RWPE1 (cell line): ENCODE data around the gene ANO6.

Source experiments
- CTCF ChIA-PET: fragments of 350-600 bp; sonication (Branson Sonifier 250); formaldehyde crosslinking; extraction: SDS; loops from one replicate; lab custom pipeline; 2021; lab: Yijun Ruan, JAX
- POLR2A ChIA-PET: fragments of 400-600 bp; formaldehyde crosslinking; extraction: SDS; loops from one replicate; lab custom pipeline; 2020; ENCODE audit warnings: antibody characterized with exemption; ENCODE audit not compliant: low non-redundant PET; lab: Yijun Ruan, JAX
- DNase-seq: peaks from one replicate; pipeline ENCODE4 v3.0.0; 2012; ENCODE audit warnings: low spot score
- H3K27ac ChIP-seq: fragments of 450-650 bp; 2 replicates; pipeline ENCODE4 v1.5.1; 2017
- CTCF ChIP-seq: fragments of 450-650 bp; conservative IDR thresholded peaks from 2 replicates; pipeline ENCODE4 v1.5.1; 2017; ENCODE audit warnings: low read depth, mild to moderate bottlenecking

The ANO6 gene

DNA sequence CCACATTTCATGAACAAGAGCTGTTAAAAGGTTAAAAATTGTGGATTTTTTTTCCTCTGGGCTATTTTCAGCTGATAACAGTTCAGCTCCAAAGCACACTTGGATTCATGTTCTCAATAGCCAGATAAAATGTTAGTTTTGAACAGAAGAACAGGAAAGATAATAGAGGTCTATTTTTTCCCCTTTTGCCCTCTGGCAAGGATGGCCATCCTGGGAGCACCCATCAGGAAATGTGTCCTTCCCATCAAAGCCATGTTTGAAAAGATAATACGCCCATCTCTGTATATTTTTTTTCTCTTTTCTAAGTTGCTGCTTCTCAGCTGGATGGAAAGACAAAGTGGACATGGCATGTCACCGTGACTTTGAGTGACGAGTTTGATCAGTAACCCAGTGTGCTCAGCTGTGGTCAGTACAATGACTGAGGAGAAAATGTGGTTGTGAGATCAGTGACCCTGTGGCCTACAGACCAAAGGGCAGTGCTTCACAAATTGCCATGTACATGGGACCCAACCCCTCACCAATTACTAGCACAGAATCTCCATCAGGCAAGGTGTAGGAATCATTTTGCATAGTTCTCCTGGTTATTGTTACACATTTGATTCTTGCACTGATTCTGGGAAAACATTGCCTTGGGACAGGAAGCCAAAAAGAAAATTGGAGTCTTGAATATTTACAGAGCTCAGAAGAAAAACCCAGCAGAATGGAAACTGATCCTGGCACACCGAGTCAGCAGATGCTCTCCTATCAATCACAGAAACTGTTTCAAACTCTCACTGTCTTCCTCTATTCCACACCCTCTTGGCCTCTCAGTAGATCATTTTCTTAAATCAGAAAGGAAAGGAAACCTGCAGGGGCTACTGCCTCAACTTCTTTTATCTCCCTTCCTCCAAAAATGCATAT is 64.3 kb downstream of the ANO6 start:
- no peak overlapping the region for H3K27ac ChIP-seq
- no peak for TF ChIP-seq CTCF
- no peak for DNase-seq
- POLR2A ChIA-PET: no interaction called here
- CTCF ChIA-PET: no interaction called here

DNA sequence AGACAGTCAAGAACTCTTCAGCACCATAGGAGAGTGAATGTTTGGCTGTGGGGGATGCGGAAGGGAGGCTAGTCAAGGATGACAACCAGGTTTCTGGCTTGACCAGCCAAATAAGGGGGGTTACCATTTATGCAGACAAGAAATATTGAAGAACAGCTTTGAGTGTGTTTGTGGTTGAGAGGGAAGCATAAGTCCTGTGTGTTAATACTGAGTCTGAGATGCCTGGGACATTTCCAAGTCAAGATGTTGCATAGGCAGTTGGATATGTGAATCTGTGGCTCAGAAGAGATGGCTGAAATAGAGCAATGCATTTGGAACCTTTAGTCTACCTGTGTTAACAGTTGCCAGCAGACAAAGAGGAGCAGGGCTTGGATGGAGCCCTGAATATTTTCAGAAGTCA is 66.1 kb downstream of the ANO6 start:
- no peak for TF ChIP-seq CTCF
- DNase-seq: no peak
- H3K27ac ChIP-seq: no peak overlapping the region
- CTCF ChIA-PET: no interaction called here
- POLR2A ChIA-PET: no interaction called here

- H3K27ac ChIP-seq: no peak overlapping the region
- no peak for TF ChIP-seq CTCF
- no peak for DNase-seq
- ChIA-PET CTCF (no interaction called here), POLR2A (no interaction called here)
Observed at GRCh38 chr12:45282411-45282810, 66.5 kb downstream of the ANO6 start.

GRCh38 chr12:45284096-45284901 is 68.4 kb downstream of the ANO6 start:
- CTCF ChIA-PET: no interaction called here

GRCh38 chr12:45285717-45286116 is 69.8 kb downstream of the ANO6 start:
- POLR2A ChIA-PET: no interaction called here
- no peak for TF ChIP-seq CTCF
- CTCF ChIA-PET: interaction anchor here (0.6 kb wide), 1 partner anchor 13 kb away, joined by 3 read pairs; no protein-coding TSS in a partner anchor
- no peak overlapping the region for H3K27ac ChIP-seq
- no peak for DNase-seq

More at GRCh38 chr12:45284096-45284901, 68.4 kb downstream of the ANO6 start:
- TF ChIP-seq CTCF: no peak
- POLR2A ChIA-PET: no interaction called here
- no peak for DNase-seq
- H3K27ac ChIP-seq: no peak overlapping the region

GRCh38 chr12:45286621-45287020 is 70.7 kb downstream of the ANO6 start:
- POLR2A ChIA-PET: no interaction called here
- CTCF ChIA-PET: interaction anchor here (0.5 kb wide), 2 partner anchors 82 to 363 kb away, joined by 3 read pairs; no protein-coding TSS in a partner anchor
- no peak for DNase-seq
- H3K27ac ChIP-seq: no peak overlapping the region
- TF ChIP-seq CTCF: no peak
